Activated naive CD4-positive, alpha-beta T cell (primary cell): ENCODE measurements around the gene TDP1.
"Not testable (repeated sequence)": the region's sequence is repeated elsewhere in the genome, so short reads cannot be mapped to it uniquely, and the experiment has no call there.

Experiments used
- DNase-seq, 4 experiments: peaks; one replicate each; lab custom pipeline; 2025; lab: John Stamatoyannopoulos, UW

The TDP1 gene

DNA sequence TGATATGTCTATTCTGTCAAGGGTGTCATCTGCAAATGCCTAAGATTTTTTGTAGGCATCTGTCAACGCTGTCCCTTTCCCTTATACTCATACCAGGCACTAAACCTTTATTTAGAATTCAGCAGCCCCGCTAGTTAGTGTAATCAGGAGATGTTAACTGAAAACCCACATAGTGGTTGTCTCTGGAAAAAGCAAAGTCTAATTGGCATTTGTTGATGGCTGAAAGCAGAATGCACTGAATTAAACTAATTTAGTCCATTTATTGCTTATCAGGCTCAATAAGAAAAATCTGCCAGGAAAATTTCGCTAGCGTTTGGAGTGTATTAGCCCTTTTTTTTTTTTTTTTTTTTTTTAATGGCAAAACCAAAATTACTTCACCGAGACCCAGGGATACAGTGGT is 34.5 kb downstream of the TDP1 start:
- no peak for DNase-seq

DNA sequence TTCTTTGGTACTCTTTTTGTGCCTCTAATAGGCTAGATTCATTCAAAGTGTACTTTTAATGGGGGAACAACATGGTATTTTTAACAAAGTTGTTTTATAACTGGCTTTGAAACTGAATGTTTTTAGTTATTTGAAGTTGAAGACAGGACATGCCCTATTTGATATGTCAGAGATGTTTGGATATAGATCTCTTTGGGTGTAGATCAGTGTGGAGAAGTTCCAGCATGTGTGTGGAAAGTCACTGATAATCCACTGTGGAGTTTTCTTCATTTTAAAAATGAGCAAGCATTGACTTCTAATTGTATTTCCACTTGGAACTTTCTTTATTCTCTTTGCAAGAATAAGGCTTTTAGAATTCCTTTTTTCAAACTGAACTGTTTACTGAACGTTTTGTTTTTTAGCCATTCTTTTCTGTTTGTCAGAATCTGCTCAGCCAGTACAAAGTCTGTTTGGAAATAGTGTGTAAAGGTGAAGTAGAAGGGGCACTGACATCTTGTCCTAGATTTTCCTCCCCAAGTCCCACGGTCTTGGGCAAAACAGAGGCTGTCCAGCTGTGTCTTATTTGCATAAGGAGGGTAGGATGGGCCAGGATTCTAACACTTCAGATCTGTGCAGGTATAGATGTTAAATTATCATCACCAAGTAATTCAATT is 35.0 kb downstream of the TDP1 start:
- no peak for DNase-seq

DNA sequence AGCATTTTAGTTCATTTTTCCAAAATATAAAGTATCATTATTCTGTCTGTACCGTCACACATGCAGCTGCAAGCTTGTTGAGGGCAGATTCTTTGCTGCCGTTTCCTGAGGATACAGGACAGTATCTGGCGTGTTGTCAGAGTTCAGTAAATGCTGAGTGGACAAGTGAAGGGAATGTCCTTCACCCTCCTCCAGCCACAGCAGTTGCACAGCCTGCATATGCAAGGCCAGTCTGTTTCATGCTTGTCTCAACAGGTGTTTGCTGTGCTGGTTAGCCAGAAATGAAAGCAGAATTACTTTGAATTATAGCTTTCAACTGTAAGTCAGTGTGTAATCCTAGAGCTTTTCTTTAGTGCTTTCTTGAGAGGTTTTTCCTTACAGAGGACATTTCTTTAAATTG is 36.5 kb downstream of the TDP1 start:
- DNase-seq, result no peak

DNA sequence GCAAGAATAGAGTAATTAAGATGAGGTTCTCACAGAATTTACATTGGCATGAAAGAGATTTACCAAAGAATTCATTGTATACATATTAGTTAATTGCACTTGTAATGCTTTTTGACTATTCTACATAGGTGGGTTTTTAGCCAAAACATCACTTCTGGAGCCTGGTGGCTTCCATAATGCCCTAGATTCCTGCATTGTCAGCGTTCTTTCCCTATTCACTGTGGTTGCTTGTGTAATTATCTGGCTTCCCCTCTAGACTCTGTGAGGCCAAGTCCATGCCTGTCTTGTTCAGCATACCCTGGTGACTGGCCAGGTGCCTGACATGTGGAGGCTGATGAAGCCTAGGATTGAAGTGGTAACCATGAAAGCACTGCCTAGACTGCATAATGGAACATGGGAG is 41.2 kb downstream of the TDP1 start:
- no peak for DNase-seq

DNA sequence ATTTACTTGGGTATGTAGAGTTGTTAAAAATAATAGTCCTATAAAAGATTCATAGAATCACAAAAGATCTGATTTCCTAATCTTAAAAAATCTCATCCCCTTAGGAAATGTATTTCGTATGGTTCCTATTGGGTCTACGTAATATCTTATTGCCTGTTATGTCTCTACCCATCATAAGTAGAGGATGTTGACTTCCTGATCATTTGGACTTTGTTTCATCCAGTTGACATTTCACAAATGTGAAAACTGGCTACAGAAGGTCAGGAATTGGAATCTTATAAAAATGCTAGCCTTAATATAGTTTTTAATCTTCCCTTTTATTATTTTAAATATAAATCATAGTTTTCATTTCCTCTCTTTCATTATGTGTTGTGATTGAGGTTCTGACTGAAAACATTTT is 45.2 kb downstream of the TDP1 start:
- DNase-seq, result no peak

DNA sequence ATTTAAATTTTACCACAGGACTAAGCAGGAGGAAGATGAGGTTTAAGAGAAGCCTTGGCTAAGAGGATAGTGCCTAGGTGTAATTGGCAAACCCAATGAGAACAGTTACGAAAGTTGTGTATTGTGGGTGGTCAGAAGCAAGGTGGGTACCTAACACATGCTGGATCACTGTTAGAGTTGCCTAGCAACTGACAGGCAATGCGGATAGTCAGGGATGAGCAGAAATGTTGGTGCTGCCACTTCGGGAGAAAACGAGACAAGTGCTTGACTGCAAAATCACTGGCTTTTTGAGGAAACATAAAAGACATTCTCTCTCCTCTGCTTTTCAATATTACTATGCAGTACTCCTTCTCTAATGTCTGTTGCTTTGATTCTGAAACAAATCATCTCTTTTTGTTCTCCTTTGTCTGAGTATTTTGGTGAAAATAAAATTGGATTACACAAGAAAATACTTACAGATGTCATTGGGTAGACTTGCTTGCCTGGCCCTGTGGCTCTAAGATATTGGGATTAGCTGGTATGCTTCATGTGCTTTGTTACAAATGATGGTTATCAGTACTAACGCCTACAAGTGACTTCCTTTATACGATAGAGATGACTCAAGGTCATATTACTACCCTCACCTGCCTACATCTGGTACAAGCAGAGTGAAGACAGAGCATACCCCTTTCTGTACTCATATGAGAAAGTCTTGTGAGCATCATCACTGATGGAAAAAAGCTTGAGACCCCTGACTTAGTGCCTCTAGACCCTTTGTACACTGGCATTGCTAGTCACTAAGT is 48.0 kb downstream of the TDP1 start:
- no peak for DNase-seq

DNA sequence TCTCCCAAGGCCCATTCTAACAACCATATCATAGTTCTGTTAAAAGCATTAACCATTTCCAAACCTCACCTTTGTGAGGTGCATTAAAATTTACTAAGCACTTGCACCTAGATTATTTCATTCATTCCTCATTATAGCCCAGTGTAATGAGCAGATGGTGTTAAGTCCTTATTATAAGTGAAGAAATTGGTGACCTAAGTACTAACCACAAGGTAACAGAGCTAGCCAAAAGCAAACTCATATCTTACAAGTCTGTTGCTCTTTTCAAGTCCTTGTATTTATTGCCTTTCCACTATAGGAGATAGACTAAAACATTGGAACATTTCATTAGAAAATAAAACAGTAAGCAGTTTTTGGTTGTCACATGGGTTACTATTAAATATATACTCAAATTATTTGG is 49.7 kb downstream of the TDP1 start:
- DNase-seq, result no peak

DNA sequence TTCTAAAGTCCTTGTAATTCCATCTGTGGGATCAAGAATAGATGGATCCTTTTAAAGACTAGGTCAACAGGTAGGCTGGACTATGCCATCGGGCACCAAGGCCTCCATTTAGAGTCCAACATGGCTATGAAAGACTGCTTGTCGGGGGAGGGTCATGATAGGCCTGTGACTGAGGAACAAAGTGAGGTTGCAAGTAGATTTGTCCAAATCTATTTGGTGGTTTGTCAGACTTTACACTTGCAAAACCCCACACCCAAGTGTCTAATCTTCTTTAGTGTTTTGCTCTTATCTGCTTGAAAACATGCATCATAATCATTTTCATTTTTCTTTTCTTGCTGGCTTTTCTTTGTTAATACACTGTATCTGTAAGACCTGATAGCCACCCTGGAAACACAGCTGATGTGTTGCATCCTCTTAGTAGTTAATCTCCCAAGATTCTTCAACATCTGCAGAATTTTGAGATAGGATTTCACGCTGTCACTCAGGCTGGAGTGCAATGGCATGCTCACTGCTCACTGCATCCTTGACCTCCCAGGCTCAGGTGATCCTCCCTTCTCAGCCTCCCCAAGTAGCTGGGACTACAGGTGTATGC is 50.3 kb downstream of the TDP1 start:
- DNase-seq, result no peak

DNA sequence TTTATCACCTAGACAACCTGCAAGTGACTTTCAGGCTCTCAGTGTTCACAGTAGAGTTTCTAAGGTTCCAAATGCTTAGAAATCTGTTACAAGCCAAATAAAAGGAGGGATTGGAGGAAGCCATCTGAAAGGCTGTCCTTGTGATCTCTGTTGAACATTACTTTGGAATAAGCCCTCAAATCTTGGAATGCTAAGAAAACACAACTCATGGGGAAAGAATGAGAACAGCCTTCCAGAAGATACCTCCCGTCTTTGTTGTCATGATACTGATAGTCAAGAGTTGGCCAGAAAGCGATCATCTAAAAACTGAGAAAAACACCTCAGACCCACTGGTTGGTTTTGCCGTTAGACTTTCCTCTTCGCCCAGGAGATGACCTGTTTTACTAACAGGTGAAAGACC is 61.6 kb downstream of the TDP1 start:
- DNase-seq, result no peak

DNA sequence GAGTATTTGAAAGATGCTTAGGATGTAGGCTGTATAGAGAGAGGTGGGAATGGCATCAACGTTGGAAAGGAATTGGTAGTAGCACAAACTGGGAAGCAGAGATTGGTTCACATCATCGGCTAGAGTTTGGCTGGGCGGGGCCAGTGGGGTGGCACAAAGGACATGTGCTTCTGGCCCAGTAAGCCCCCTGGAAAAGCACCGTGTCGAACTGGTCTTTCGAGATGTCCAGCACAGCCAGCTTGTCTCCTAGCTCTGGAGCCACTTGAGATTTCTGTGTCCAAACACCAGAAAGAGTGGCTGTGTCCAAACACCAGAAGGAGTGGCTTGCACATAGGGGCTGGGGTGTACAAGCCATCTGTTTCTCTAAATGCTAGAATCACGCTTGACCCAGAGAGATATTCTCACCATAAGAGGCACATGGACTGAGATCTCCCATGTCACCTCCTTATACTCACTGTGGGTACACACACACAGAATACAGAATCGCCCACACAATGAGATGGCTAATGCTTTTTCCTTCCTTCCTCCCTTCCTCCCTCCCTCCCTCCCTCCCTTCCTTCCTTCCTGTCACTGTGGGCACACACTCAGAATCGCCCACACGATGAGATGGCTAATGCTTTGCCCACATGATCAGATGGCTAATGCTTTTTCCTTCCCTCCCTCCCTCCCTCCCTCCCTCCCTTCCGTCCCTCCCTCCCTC is 64.2 kb downstream of the TDP1 start:
- DNase-seq, result no peak

DNA sequence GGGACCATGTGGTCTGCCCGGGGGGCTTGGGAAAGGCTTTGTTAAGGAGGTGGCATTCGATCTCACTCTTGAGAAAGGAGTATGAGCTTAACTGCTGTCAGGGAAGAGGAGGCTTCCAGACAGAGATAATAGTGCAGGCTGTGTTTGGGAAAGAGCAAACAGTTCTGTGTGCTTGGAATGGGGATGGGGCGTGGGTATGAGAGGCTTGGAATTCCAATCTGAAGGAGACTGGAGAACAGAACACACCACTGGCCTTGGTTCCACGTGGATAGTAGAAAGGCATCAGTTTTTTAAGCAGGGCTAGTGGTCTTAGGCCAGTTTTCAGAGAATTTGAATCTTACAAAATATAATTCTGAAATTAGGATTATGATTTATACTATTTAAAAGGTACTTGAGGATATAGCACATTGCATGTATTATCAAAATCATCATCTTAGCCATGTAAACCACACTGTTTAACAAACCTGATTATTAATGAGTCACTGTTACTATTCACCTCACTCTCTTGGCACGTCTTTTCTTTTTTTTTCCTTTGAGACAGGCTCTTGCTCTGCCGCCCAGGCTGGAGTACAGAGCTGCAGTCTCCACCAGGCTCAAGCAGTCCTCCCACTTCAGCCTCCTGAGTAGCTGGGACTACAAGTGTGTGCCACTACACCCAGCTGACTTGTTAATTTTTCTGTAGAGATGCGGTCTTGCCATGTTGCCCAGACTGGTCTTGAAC is 67.6 kb downstream of the TDP1 start:
- DNase-seq, result no peak

DNA sequence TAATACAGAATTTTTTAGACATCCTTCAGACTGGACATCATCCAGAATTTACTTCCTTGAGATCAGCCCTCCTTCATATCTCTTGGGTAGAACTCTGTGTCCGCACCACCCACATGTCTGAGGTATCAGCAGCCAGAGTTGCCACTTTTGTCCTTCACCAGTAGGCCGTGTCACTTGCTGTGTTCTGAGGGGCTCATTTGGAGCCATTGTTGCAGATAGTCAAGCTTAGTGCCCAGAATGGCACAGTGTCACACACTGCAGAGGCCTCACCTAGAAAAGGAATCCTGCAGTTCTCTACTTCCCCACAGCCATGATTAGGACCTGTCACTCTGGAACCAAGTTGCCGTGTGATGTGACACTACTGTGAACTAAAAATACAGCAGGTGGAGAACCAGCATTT is 69.2 kb downstream of the TDP1 start:
- DNase-seq, result no peak

DNA sequence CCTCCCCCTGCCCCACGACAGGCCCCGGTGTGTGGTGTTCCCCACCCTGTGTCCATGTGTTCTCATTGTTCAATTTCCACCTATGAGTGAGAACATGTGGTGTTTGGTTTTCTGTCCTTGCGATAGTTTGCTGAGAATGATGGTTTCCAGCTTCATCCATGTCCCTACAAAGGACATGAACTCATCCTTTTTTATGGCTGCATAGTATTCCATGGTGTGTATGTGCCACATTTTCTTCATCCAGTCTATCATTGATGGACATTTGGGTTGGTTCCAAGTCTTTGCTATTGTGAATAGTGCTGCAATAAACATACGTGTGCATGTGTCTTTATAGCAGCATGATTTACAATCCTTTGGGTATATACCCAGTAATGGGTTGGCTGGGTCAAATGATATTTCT is 70.9 kb downstream of the TDP1 start:
- not testable (repeated sequence) for DNase-seq

DNA sequence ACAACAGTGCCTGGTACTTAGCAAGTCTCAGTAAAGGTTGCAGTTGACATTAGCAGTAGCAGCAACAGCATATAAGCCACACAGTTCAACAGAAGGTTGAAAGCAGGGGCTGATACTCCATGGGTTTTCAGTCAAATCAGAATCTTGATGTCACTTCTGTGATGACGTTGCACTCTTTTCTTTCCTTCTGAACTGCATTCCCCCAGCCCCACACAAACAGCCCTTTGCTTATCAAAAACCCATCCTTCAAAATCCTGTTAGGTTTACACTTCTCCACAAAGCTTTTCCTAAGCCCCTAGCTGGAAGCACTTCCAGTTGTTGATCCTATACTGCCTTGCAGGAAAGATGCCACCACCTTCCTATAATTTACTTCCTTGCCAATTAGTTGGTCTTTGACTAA is 72.1 kb downstream of the TDP1 start:
- DNase-seq, result no peak

DNA sequence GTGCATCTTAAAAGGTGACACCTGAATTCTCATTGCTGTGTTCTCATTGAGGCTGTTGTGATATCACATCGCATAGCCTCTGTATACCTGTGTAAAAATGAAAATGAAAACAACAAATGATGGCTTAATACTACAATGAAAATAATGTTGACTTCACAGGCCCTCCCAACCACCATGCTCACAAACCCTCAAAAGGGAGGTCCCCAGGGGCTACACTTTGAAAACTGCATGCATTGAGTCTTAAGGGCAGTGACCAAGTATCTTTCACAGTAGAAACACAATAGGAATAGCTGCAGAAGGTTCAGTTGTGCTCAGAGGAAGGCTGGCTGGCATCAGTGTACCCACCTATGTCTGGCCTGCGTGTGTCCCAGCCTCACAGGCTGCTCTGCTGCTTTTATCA is 78.4 kb downstream of the TDP1 start:
- no peak for DNase-seq

DNA sequence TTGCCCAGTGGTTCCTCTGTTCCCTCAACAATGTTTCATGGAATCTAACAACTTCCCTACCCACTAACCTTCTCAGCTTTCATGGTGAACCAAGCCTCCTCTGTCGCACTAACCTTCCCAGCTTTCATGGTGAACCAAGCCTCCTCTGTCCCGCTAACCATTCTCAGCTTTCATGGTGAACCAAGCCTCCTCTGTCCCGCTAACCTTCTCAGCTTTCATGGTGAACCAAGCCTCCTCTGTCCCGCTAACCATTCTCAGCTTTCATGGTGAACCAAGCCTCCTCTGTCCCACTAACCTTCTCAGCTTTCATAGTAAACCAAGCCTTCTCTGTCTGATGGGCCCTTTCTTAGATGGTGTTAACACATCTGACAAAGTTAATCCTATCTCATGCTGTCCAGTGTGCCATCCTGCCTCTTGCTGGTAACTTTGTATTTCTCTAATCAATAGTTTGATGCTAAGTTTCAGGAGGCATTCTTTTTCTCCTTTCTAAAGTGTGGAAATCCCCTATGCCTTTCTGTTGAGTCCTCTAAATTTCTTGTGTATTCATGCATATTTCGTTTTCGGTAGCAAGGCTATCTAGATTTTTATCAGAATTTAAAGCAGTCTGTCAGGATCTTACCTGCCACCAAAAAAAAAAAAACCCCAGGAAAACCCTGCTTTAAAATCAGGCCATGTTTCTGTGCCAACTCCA is 79.3 kb downstream of the TDP1 start:
- no peak for DNase-seq

DNA sequence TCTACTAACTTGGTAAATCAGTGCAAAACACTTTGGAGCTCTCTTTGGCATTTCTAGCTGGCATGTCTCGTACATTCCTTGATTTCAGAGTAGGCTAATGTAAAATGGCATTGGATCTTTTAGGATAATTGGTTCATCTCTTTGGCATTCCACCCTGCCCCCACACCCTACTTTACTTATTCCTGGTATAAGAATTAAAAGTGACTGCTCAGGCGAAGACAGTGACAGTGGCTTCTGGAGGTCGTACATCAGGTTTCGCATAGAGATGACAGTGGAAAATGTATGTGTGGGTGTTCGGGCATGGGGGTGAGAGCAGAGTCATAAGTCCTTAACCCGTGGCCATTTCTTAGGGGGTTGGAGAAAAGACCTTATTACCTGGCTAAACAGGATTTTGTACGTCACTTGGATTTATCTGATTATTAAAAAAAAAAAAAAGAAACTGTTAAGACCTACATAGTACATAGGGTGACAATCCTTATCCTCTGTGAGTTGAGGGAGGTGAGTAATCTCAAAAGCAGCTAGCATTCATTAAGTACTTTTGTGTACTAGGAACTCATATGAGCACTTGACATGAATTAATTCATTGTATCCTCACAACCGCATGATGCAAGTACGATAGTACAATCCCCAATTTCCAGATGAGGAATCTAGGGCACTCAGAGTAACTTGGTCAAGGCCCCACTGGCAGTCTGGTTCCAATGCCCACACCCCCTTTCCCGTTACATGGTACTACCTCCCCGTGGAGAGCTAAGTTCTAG is 83.7 kb downstream of the TDP1 start:
- DNase-seq, result no peak

DNA sequence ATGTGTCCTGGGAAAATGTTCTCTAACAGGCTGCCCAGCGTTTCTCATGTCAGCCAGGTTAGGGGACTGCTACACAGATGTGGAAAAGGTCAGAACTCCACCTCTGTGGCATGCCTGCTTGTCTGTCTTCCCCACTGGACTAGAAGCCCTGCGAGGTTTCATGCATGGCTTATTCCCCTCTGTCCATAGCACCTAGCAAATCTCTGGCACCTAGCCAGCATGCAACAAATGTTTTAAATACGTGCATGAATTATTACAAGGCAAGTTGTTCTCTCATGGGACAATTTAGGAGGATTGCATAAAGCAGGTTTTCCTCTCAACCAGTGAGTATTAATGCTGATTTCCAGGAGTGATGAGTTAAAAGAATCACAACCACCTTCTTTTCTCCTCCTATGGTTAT is 84.7 kb downstream of the TDP1 start:
- DNase-seq, result no peak

DNA sequence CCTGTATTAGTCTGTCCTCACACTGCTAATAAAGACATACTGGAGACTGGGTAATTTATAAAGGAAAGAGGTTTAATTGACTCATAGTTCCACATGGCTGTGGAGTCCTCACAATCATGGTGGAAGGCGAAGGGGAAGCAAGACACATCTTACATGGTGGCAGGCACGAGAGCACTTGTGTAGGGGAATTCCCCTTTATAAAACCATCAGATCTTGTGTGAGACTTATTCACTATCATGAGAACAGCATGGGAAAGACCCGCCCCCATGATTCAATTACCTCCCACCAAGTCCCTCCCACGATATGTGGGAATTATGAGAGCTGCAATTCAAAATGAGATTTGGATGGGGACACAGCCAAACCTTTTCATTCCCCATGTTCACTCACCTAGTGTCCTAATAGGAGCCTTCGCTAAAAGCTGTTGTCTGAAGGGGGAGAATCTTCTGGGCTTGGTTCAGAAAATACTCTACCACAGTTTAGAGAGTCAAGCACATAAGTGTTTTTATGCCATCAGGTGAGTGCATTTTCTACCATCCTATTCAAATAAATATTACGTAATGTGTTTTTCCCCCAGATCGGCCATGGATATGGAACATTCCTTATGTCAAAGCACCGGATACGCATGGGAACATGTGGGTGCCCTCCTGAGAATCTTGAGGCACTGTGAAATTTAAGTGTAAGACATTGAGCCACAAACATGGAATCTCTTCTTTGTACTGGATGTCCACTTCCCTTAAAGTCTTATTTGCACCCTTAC is 86.9 kb downstream of the TDP1 start:
- no peak for DNase-seq

DNA sequence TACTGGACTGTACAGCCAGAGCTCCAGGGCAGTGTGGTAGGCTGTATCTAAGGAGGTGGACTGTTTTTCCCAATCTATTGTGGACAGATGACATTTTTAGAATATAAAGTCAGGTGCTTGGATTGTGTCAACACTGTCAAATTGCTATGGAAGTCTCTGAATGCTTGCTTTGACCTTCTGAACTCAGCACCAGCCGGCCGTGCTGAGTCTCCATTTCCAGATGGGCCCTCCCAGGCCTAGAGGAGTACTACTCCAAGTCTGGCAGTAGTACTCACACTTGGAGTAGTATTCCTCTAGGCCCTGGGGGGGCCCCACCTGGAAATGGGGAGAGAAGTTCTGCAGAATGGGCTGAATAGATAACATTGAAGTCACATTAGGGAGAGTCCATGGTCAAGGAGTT is 89.9 kb downstream of the TDP1 start:
- DNase-seq, result no peak
